ENCODE measurements around the gene PDZRN4. TPM values are rescaled to one million over a fixed set of nuclear protein-coding genes. Genes with fewer than 3 reads are reported as not detected.
"Not testable (repeated sequence)": the region's sequence is repeated elsewhere in the genome, so short reads cannot be mapped to it uniquely, and the experiment has no call there.

PDZRN4 gene
- total RNA-seq, 2 donors from 2014 or later, result 0.34 to 0.50 TPM

DNA sequence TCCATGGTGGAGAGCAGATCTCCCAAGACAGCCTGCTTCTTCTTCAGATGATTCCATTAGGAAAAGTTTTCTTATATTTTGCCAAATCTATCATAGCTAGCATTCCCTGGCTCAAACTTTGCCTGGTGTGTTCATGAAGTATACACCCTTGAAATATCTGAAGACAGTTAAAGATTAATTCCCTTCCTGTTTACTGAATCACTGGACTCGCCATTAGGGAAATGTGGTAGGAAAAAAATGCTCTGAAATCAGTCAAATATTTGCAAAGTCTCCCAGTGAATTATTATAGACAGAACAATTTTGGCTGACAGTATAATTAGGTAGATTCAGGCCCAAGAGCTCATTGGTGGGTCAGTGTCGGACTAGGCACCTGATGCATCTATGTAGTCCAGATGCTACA is 86.5 kb downstream of the PDZRN4 start:
- intact Hi-C loops (cut with DNase I), result loop anchor here in 1 of 2 donors (5.0 kb wide), 1 partner anchor 748 kb away; no protein-coding TSS in a partner anchor
- ATAC-seq (no peak), DNase-seq (no peak)

DNA sequence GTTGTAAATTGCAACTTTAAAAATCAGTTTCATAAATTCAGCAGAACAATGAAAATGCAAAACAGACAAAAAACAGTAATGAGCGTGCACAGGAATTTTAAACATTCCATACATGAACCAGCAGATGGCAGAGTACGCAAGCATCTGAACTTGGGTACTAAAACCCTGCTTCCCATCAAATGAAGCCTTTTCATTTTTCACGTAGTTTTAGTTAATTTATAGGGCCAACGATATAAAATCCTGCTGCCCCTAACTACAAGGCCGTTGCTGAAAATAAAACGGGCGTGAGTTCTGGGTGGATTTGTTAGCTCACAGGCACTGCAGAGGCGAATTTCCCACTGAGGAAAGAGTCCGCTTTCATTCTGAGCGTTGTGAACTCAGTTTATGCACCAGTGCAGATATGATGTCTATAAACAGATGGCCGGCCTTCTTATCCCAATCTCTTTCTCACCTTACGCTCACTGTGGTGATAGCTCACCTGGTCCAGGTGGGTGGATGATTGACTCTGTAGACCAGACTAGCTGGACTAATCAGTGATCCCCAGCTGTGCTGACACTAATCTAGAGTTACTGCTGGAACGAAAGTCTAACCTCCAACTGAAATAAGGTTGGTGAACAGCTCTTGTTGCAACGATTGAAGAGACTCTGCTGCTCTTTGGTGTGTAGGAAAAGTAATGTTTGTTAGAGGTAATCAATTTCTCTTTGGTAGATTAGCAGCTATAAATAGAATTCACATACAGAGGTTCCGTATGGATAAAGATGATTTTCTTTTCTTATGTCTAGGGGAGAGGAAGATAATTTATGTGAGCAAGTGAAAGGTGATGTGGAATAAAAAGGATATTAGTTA is 89.2 kb downstream of the PDZRN4 start:
- DNase-seq (no peak), ATAC-seq (peak in 1 of 2 donors; percentile 30)
- intact Hi-C loops (cut with DNase I), result loop anchor here (2.0 to 5.0 kb wide), 2 partner anchors 745 to 747 kb away; no protein-coding TSS in a partner anchor

- intact Hi-C loops (cut with DNase I), result loop anchor here (2.0 to 5.0 kb wide), 2 partner anchors 744 to 747 kb away; no protein-coding TSS in a partner anchor
- no peak for ATAC-seq
- no peak for DNase-seq
These were observed 89.8 kb downstream of the PDZRN4 start for GRCh38 chr12:41277946-41278267.

DNA sequence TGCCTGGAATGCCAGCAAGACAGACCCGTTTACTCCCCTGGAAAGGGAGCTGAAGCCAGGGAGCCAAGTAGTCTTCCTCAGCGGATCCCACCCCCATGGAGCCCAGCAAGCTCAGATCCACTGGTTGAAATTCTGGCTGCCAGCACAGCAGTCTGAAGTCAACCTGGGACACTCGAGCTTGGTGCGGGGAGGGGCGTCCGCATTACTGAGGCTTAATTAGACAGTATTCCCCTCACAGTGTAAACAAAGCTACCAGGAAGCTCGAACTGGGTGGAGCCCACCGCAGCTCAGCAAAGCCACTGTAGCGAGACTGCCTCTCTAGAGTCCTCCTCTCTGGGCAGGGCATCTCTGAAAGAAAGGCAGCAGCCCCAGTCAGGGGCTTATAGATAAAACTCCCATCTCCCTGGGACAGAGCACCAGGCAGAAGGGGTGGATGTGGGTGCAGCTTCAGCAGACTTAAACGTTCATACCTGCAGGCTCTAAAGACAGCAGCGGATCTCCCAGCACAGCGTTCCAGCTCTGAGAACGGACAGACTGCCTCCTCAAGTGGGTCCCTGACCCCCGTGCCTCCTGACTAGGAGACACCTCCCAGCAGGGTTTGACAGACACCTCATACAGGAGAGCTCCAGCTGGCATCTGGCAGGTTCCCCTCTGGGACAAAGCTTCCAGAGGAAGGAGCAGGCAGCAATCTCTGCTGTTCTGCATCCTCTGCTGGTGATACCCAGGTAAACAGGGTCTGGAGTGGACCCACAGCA is 92.4 kb downstream of the PDZRN4 start:
- DNase-seq; intact Hi-C loops (cut with DNase I); ATAC-seq: not testable (repeated sequence)

DNA sequence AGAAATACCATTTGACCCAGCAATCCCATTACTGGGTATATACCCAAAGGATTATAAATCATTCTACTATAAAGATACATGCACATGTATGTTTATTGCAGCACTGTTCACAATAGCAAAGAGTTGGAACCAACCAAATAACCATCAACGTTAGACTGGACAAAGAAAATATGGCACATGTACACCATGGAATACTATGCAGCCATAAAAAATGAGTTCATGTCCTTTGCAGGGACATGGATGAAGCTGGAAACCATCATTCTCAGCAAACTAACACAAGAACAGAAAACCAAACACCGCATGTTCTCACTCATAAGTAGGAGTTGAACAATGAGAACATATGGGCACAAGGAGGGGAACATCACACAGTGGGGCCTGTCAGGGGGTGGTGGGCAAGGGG is 97.3 kb downstream of the PDZRN4 start:
- intact Hi-C loops (cut with DNase I); ATAC-seq; DNase-seq: not testable (repeated sequence)

- intact Hi-C loops (cut with DNase I), result no loop called here
- ATAC-seq, result no peak
- DNase-seq, result no peak
These were observed 98.3 kb downstream of the PDZRN4 start for GRCh38 chr12:41286426-41286825.

GRCh38 chr12:41287500-41288141 is 99.5 kb downstream of the PDZRN4 start:
- intact Hi-C loops (cut with DNase I), result no loop called here
- ATAC-seq (no peak), DNase-seq (no peak)

GRCh38 chr12:41288142-41288811 is 100.2 kb downstream of the PDZRN4 start:
- intact Hi-C loops (cut with DNase I), result no loop called here
- ATAC-seq (no peak), DNase-seq (no peak)

DNA sequence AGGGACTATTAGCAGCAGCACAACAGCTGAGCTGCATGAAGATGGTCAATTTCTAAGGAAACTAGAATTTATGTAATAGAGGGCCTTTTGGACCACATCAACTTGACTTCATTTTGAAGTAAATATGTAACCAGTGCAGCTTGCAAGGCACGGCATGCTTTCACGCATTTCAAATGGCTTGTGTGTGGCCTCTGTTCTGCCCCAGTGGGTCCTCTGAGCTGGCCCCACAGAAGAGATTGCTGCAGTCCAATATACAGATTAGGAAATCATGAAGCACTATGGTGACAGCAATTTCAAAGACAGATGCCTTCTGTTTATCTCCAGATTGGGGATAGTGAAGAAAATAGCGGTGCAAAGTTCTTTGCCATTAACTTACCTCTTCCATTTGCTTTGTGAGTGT is 101.4 kb downstream of the PDZRN4 start:
- DNase-seq (no peak), ATAC-seq (no peak)
- intact Hi-C loops (cut with DNase I), result no loop called here

GRCh38 chr12:41293011-41293410 is 104.9 kb downstream of the PDZRN4 start:
- intact Hi-C loops (cut with DNase I), result no loop called here
- ATAC-seq, result no peak
- DNase-seq, result no peak

- intact Hi-C loops (cut with DNase I), result no loop called here
- DNase-seq (no peak), ATAC-seq (no peak)
These were observed 105.3 kb downstream of the PDZRN4 start for GRCh38 chr12:41293461-41293860.

DNA sequence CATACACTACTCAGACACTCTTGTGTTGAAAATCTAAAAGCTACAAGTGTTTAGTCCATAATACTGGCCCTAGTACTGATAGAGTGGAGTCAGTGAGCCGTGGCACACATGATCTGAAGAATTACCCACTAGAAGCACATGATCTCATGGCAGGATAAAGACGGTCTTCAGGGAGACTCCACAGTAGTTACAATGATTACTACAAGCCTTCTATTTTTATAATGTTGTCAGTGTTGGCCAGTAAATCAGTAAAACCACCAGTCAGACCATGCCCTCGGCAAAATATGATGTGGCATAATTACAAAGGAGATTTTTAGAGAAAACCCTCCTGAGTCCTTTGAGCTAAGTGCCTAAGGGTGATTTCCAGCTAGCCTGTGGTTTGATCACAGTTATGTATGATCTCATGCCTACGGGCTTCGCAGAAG is 114.9 kb downstream of the PDZRN4 start:
- no peak for ATAC-seq
- intact Hi-C loops (cut with DNase I), result no loop called here
- no peak for DNase-seq

DNA sequence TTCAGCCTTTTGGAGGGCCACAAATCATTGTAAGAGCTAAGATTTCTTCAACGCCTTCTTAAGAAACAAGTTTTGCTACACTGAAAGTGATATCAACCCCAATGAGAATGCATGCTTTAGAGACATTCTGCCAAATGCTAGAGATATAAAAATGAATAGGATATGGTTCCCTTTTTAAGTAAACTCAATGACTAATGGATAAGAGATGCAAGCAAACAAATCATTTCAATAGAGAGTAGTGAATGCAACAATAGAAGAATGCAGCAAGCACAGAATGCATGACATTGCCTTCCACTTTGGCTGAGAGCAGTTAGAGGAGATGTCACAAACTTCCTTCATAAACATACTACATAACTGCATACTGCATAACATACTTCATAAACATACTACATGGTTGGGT is 116.4 kb downstream of the PDZRN4 start:
- ATAC-seq (no peak), DNase-seq (no peak)
- intact Hi-C loops (cut with DNase I), result no loop called here

DNA sequence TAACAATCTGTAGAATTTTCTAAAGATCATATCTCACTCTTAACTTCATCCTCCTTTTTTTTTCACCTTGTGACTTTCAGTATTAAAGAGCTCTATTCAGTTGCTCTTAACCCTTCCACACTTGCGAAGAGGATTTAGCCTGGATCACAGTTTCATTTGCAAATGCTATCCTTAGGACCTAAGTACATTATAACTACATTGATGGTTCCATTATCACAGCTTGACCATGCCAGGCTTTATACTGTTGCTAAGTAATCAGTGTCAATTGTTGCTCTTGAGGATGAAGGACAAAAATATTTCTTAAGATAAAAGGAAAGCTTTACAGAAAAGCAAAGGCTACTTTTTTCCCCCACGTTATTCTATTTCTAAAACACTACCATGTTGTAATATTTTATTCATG is 122.2 kb downstream of the PDZRN4 start:
- intact Hi-C loops (cut with DNase I), result no loop called here
- DNase-seq (no peak), ATAC-seq (no peak)

- intact Hi-C loops (cut with DNase I), result no loop called here
- no peak for ATAC-seq
These were observed 123.8 kb downstream of the PDZRN4 start for GRCh38 chr12:41311883-41312282.

DNA sequence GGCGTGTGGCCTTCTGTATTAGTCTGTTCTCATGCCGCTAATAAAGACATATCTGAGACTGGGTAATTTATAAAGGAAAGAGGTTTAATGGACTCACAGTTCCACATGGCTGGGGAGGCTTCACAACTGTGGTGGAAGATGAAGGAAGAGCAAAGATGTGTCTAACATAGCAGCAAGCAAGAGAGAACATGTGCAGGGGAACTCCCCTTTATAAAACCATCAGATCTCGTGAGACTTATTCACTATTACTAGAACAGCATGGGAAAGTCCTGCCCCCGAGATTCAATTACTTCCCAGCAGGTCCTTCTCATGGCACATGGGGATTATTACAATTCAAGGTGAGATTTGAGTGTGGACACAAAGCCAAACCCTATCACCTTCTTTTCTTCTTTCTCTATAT is 124.3 kb downstream of the PDZRN4 start:
- DNase-seq; ATAC-seq; intact Hi-C loops (cut with DNase I): not testable (repeated sequence)

More at GRCh38 chr12:41311883-41312282, 123.8 kb downstream of the PDZRN4 start:
- no peak for DNase-seq

DNA sequence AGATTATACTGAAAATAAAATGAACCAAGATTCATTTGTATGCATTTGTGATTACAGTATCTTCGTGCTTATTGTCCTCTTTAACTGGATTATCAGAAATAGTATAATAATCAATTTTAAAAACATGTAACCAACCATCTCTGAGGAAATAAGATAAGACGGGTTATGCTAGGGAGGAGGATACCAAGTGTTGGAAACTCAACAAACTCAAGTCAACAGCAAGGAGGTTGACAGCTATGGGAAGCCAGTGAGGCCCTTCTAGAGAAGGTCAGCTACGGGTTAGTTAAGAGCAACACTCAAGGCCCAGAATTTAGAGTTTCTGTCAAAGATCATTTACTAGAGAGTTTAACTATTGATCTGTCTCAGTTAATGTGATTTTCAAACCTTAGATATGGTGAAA is 137.2 kb downstream of the PDZRN4 start:
- intact Hi-C loops (cut with DNase I), result no loop called here
- no peak for DNase-seq
- no peak for ATAC-seq

DNA sequence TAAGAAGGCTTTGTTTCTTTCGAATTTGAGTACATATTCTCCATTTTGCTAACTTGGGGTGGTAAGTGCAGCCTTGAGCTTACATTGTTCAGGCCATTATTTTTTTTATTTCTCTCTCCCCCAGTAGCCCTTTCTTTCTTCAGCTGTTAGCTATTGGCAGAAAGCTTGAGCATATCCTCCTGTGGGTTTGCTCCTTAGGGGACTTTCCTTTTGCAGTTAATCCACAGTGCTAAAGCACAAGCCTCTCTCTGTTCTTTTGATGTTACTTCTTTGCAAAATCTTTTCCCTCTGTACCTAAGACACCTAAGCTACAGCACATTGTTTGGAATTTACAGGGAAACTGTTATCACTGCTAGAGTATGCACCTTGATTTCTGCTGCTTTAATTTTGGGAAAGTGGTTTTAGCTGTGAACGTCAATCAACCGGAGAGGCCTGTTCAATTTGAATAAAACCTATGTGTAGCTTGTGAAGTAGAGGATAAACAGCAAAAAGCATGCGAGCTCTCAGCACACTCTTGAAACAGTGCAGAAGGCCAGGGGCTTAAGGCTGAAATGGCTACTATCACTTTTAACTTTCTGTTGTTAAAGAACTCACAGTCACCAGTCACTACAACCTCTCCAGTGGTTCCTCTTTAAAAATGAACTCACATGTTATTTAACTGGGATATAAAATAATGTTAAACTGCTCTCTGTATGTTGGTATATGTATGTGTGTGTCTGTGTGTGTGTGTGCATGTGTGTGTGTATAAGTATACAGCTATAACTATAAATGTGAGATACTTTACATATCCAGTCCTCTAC is 139.2 kb downstream of the PDZRN4 start:
- ATAC-seq, result no peak
- intact Hi-C loops (cut with DNase I), result no loop called here
- DNase-seq, result no peak

DNA sequence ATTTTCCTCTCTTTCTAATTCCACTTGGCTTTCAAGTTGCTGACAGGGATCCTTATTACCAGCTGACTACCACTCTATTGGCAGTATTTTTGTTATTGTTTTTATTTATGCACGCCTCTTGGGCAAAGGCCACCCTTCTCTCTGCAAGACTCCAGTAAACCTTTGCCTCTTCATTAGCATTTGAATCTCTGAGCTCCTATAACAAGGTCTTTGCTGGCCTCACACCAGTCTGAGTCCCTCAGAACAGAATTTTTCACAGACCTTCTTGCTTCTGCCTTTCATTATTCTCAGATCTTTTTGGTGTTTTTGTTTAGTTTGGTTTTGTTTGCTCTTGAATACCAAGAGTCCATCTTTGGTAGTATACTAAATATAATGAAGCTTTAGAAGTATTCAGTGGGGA is 145.9 kb downstream of the PDZRN4 start:
- no peak for ATAC-seq
- intact Hi-C loops (cut with DNase I), result no loop called here
- no peak for DNase-seq

All from left cardiac atrium (tissue), 4 donors.